OCI-M1 (cell line): ENCODE measurements around the gene TMLHE.
"Not testable (repeated sequence)": the region's sequence is repeated elsewhere in the genome, so short reads cannot be mapped to it uniquely, and the experiment has no call there.

Experiments used
- DNase-seq: peaks from one replicate; lab custom pipeline; 2025; lab: John Stamatoyannopoulos, UW

Gene TMLHE

DNA sequence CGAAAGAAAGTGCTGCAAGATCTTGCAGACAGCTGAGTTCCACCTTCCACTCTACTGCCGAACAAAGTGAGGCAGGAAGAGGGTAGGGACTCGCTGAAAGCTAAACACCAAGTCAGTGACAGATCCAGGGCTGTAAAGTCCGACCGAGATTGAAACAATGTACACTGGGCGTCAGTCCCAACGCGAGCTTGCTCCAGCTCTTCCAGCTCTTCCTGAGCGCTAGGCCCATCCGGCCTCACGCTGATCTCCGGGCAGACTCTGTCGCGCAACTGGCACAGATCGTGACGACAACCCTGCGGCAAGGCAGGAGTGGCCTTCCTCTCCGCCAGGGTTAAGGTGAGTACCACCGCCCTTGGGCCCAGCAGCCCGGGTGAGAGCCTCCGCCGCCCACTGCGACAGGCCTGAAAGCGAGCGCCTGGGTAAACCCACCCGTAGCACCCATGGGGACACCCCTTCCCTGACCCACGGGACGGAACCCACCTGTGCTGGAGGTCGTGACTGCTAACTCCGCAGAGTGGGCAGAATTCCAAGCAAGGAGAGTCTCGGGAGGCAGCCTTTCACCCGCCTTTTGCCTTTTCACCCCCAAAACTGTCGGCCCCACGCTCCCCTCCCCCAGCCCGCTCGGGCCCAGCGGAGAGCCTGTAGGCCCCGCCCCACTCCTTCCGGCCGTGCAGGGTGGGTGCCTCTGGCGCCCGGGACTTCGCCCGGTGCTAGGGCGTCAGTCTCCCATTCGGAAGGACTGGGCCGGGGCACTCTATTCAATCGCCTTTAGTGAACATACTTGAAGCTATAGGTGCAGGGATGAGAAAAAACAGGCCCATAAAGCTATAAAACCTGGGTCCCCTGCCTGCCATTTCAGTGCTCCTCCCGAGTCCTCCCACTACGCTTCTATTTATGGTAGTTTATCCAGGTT is at the start of gene TMLHE, which contains the start of gene SPRY3:
Gene TMLHE, minus strand, starts transcription at position 641 of the 913 bp plus-strand sequence. CDS start 67,676 bp downstream, outside the sequence.
Gene SPRY3, plus strand, starts transcription at position 275 of the 913 bp plus-strand sequence.
- DNase-seq = peak; percentile 77

DNA sequence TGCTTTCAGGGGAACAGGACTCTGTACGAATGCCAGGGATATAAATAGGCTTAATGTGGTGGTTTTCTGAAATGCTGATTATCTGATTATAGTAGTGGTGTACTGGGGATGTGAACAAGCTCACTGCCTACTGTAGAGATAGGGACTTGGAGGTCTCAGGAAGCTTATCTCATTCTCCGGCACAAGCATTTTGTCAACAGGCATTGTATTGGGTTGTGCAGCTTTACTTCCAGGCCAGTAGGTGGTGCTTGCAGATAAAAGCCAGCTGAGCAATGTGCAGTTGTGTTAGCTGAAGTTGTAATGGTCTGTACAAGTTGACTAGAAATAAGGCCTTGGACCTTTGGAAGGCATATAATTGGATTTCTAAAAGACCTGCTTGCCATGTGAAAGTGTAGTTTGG is 49.5 kb upstream of the TMLHE start:
- peak; percentile 72 for DNase-seq

DNA sequence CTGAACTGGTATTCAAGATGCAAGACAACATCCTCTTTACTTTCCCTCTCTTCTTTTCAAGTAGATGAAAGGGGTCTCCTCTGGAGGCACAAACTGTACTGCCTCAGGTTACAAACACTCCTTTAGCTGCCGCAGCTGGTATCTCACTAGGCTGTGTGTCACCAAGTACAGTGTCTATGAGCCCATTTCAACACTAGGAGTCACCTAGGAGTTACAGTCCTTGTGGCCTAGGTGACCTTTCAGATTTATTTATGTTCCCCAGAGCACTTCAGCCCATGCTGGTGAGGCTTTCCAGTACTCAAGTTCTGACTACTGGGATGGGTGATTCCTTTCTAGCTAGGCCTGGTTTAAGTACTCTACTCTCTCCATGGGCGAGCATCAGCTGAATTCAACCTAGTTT is 32.4 kb upstream of the TMLHE start:
- DNase-seq = no peak

DNA sequence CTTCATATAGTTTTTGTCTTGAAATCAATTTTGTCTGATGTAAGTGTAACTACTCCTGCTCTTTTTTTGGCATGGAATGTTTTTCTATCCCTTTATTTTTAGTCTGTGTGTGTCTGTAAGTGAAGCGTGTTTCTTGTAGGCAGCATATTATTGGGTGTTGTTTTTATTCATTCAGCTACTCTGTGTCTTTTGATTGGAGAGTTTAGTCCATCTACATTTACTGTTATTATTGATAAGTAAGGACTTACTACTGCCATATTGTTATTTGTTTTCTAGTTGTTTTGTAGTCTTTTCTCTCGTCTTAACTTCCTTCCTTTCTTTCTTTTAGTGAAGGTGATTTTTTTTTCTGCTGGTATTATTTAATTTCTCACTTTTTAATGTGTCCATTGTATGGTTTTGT is 30.5 kb upstream of the TMLHE start:
- no peak for DNase-seq

GRCh38 chrX:155641371-155641770 is 28.6 kb upstream of the TMLHE start:
- DNase-seq = not testable (repeated sequence)

DNA sequence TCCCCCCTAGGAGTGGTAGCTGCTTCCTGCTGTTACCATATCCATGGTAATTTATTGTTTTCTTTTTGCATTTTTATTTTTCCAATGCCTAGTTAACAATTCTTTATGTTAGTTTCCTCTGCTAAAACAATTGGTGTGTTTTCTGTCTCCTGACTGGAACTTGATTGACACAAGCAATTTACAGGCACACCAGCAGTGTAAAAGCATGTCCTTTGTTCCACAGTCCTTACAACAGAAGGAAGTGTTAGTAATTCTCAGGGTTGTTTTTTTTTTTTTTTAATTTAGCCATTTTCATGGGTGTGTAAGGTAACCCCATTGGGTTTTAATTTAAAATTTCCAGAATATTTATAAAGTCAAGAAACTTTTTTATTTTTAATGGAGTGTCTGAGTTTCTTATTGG is 25.0 kb upstream of the TMLHE start:
- DNase-seq = no peak

DNA sequence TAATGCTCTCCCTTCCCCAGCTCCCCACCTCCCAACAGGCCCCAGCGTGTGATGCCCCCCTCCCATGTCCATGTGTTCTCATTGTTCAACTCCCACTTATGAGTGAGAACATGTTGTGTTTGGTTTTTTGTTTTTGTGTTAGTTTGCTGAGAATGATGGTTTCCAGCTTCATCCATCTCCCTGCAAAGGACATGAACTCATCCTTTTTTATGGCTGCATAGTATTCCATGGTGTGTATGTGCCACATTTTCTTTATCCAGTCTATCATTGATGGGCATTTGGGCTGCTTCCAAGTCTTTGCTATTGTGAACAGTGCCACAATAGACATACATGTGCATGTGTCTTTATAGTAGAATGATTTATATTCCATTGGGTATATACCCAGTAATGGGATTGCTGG is 22.3 kb upstream of the TMLHE start:
- not testable (repeated sequence) for DNase-seq

DNA sequence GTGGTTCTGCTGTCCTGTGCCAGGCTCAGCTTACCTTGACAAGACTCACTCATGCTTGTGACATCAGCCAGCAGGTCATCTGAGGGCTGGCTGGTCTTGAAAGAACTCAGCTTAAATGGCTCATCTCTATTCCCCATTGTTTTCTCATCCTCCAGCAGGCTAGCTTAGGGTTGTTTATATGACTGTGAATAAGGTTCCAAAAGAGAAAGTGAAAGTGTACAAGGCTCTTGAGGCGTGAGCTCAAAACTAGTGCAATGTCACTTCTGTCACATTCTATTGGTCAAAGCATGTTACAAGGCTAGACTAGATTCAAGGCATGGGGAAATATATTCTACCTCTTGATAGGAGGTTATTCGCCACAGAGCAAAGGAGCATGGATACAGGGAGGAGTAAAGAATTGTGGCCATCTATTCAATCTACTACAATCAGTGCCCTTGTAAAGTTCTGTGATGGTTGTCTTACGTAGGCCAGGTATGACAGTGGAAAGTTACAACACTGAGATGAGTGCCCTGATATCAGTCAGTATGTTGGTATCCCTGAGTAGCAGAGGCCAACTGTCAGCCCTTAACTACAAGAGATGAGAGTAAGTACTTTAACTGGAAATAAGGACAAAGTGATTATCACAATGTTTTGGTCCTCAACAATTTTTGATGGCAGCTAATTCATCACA is 19.8 kb upstream of the TMLHE start:
- DNase-seq = peak; percentile 89

GRCh38 chrX:155620110-155620509 is 7.4 kb upstream of the TMLHE start:
- not testable (repeated sequence) for DNase-seq

- no peak for DNase-seq
Measured at GRCh38 chrX:155615938-155616337, 3.2 kb upstream of the TMLHE start.

DNA sequence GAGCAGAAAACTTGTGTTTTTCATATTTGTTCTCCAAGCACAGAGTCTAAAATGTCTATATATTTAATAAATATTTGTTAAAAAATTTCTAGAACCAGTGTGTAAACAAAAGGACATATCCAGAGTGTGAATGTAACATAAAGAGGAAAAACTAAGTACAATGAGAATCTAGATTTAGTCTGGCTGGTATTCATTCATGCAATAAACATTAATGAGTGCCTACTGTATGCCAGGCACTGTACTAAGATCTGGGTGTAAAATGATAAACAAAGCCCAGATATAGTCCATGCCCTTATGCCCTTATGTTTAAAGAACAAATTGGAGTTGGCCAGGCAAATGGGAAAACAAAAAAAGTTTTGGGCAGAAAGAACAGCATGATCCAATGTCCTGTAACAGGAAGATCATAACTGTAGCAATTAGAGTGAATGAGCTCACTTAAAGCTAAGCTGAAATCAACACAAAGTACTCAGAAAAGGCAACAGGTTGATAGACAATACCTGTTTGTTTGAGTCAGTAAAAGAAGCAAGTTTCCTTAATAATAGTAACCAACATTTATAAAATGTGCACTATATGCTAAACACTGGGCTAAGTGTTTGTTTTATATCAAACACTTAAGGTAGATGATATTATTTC is 1.3 kb upstream of the TMLHE start:
- no peak for DNase-seq

DNA sequence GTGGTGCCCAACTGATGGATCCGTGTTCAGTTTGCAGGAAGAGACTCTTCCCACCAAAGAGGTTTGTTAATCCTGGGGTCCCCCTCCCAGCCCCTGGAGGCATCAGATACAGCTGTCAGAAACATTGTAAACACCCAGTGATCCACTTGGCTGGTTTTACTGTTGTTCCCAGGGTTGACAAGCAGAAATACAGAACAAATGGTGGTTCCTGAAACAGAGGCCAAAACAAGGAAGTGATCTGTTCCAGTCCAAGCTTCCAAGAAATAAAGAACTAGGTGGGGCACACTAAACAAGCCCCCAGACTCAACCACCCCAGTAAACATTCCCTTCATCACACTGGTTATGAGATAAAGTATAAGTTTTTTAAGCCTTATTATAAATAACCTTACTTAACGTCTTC is 1.4 kb downstream of the TMLHE start:
- DNase-seq = peak; percentile 14

DNA sequence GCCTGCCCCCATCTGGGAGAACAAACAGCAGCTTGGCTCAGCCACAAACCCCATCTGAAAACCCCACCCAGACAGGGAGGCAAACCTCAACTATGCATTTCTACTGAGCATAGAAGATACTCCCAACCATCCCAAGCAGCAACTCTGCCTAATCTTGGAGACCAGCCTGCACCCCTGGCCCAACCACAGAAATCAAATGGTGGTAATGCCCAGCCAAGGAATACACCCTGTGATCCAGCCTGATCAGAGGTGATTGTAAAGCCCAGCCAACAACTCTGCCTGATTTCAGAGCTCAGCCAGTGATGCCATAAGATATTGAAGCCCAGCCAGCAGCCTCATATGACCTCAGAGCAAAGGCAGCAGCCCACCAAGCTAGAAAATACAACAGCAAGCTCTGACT is 19.8 kb downstream of the TMLHE start:
- DNase-seq = no peak

- no peak for DNase-seq
Measured at GRCh38 chrX:155592331-155592730, 20.4 kb downstream of the TMLHE start.

GRCh38 chrX:155577682-155578081 is 35.1 kb downstream of the TMLHE start:
- DNase-seq = peak; percentile 4

GRCh38 chrX:155563099-155563498 is 49.7 kb downstream of the TMLHE start:
- no peak for DNase-seq

- no peak for DNase-seq
Measured at GRCh38 chrX:155544881-155545280, 67.9 kb downstream of the TMLHE start.

DNA sequence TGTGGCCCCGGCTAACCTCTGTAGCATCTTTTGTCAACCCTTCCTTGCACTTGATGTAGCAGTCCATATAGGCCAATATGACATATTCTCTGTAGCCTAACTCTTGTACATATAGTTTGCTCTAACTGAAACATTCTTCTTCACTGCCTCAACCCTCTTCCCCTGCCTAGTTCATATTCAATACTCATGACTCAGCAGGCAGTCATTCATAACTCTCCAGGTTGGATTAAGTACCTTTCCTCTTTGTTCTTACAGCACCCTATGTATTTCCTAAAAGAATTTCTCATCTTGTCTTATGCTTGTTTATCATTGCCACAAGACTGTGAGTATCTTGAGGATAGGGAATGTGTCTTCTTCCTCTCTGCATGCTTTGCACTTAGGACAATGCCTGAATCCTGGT is 76.9 kb downstream of the TMLHE start:
- DNase-seq = no peak

- DNase-seq = peak; percentile 22
Measured at GRCh38 chrX:155534800-155535199, 78.0 kb downstream of the TMLHE start.

DNA sequence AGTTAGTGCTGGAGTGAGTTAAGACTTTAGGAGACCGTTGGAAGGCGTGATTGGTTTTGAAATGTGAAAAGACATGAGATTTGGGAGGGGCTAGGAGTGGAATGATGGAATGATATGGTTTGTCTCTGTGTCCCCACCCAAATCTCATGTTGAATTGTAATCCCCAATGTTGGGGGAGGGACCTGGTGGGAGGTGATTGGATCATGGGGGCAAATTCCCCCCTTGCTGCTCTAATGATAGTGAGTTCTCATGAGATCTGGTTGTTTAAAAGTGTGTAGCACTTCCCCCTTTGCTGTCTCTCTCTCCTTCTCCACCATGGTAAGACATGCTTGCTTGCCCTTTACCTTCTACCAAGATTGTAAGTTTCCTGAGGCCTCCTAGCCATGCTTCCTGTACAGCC is 85.7 kb downstream of the TMLHE start:
- DNase-seq = not testable (repeated sequence)

- no peak for DNase-seq
Measured at GRCh38 chrX:155514225-155514624, 98.5 kb downstream of the TMLHE start.

DNA sequence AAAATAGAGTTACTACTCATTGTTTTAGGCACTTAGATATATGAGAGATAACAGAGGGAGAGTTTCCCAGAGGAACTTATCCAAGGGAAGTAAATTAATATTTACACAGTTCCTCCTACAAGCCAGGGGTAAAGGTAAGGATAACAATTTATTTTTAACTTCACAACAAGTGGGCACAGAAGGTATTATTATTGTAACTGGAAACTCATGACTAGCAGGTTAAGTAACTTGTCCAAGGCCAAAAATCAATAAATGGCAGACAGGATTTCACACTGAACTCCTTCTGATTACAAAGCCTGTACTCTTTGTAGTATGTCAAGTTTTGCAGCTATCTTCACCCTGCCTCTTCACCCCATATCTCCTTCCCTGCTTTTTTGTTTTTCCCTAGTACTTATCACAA is 107.5 kb downstream of the TMLHE start:
- DNase-seq = no peak

- not testable (repeated sequence) for DNase-seq
Measured at GRCh38 chrX:155495134-155495533, 117.6 kb downstream of the TMLHE start.
